ENCODE data around the gene ADGRB3. TPM values are rescaled to one million over a fixed set of nuclear protein-coding genes. Genes with fewer than 3 reads are reported as not detected.

ADGRB3 gene
- total and polyA plus RNA-seq, 10 of the 15 experiments (the other 5 are each of a cell fraction or from before 2014, with no cell fraction given): 0.03 to 0.06 TPM; not detected in 8

DNA sequence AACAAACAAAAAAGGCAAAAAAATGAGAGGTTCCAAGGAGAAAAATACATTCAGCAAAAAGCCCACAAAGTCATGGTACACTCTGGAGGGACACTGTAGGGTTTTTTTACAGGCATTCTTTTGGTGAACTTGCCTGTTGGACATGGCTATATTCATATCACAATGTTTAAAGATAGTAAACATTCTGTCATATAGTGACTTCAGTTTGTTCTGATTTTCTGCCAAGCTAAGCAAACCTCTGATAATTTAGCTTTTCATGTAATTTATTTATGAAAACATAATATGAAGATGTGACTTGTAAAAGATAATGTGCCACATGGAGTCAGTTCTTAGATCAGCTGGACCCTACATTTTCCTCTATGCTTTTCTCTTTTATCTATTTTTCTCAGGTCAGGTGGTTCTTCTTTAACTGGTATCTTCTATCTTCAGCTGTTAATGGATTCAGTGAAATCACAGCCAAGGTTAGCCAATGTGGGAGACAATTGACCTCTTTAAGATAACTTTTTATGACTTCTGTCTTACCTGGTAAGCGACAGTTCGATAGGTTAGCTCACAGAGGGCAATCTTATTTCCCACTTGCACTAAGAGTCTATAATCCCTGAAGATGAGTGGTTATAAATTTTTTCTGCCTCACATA lies 87.9 kb downstream of the ADGRB3 start:
- POLR2A ChIA-PET: no interaction called here
- no peak for TF ChIP-seq KDM1A (IDR thresholded peaks at IDR 0.05; ENCODE audit: borderline replicate concordance)
- TF ChIP-seq MTA3 (IDR thresholded peaks at IDR 0.05; ENCODE audit: borderline replicate concordance, low read length): no peak
- TF ChIP-seq ZBED1 (IDR thresholded peaks at IDR 0.05; ENCODE audit: borderline replicate concordance): no peak
- TF ChIP-seq, protein P1, sequence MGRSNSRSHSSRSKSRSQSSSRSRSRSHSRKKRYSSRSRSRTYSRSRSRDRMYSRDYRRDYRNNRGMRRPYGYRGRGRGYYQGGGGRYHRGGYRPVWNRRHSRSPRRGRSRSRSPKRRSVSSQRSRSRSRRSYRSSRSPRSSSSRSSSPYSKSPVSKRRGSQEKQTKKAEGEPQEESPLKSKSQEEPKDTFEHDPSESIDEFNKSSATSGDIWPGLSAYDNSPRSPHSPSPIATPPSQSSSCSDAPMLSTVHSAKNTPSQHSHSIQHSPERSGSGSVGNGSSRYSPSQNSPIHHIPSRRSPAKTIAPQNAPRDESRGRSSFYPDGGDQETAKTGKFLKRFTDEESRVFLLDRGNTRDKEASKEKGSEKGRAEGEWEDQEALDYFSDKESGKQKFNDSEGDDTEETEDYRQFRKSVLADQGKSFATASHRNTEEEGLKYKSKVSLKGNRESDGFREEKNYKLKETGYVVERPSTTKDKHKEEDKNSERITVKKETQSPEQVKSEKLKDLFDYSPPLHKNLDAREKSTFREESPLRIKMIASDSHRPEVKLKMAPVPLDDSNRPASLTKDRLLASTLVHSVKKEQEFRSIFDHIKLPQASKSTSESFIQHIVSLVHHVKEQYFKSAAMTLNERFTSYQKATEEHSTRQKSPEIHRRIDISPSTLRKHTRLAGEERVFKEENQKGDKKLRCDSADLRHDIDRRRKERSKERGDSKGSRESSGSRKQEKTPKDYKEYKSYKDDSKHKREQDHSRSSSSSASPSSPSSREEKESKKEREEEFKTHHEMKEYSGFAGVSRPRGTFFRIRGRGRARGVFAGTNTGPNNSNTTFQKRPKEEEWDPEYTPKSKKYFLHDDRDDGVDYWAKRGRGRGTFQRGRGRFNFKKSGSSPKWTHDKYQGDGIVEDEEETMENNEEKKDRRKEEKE (IDR thresholded peaks at IDR 0.05): no peak
- TF ChIP-seq ZNF622 (IDR thresholded peaks at IDR 0.05): no peak
- no peak for TF ChIP-seq CREB1 (IDR thresholded peaks at IDR 0.05; ENCODE audit: low read depth)
- no peak for TF ChIP-seq JUND (IDR thresholded peaks at IDR 0.05; ENCODE audit: low read depth, low read length)
- no peak for TF ChIP-seq MEF2B (IDR thresholded peaks at IDR 0.05; ENCODE audit: partially characterized antibody, poor library complexity, severe bottlenecking)
- TF ChIP-seq, protein P2, sequence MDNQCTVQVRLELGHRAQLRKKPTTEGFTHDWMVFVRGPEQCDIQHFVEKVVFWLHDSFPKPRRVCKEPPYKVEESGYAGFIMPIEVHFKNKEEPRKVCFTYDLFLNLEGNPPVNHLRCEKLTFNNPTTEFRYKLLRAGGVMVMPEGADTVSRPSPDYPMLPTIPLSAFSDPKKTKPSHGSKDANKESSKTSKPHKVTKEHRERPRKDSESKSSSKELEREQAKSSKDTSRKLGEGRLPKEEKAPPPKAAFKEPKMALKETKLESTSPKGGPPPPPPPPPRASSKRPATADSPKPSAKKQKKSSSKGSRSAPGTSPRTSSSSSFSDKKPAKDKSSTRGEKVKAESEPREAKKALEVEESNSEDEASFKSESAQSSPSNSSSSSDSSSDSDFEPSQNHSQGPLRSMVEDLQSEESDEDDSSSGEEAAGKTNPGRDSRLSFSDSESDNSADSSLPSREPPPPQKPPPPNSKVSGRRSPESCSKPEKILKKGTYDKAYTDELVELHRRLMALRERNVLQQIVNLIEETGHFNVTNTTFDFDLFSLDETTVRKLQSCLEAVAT (IDR thresholded peaks at IDR 0.05): no peak
- no peak for TF ChIP-seq ZSCAN29 (IDR thresholded peaks at IDR 0.05)
- TF ChIP-seq YY1 (IDR thresholded peaks at IDR 0.05; ENCODE audit: low read depth, low read length): no peak
- TF ChIP-seq, protein P3, sequence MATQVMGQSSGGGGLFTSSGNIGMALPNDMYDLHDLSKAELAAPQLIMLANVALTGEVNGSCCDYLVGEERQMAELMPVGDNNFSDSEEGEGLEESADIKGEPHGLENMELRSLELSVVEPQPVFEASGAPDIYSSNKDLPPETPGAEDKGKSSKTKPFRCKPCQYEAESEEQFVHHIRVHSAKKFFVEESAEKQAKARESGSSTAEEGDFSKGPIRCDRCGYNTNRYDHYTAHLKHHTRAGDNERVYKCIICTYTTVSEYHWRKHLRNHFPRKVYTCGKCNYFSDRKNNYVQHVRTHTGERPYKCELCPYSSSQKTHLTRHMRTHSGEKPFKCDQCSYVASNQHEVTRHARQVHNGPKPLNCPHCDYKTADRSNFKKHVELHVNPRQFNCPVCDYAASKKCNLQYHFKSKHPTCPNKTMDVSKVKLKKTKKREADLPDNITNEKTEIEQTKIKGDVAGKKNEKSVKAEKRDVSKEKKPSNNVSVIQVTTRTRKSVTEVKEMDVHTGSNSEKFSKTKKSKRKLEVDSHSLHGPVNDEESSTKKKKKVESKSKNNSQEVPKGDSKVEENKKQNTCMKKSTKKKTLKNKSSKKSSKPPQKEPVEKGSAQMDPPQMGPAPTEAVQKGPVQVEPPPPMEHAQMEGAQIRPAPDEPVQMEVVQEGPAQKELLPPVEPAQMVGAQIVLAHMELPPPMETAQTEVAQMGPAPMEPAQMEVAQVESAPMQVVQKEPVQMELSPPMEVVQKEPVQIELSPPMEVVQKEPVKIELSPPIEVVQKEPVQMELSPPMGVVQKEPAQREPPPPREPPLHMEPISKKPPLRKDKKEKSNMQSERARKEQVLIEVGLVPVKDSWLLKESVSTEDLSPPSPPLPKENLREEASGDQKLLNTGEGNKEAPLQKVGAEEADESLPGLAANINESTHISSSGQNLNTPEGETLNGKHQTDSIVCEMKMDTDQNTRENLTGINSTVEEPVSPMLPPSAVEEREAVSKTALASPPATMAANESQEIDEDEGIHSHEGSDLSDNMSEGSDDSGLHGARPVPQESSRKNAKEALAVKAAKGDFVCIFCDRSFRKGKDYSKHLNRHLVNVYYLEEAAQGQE (IDR thresholded peaks at IDR 0.05; ENCODE audit: low read depth, low read length): no peak
- no peak for TF ChIP-seq LARP7 (IDR thresholded peaks at IDR 0.05)
- no peak for TF ChIP-seq CBX3 (IDR thresholded peaks at IDR 0.05; ENCODE audit: borderline replicate concordance, low read depth)

More for the DNA sequence above, 87.9 kb downstream of the ADGRB3 start:
- no peaks in the 10 kb centered on the region for H3K4me1 ChIP-seq (ENCODE audit: control insufficient read depth, insufficient read depth, low read length)
- in situ Hi-C loops (cut with MboI): no loop called here
- intact Hi-C loops (cut with micrococcal nuclease; ENCODE audit: unreplicated experiment): no loop called here
- no peaks in the 10 kb centered on the region for H4K20me1 ChIP-seq (ENCODE audit: control insufficient read depth, insufficient read depth)
- H3K27ac ChIP-seq (ENCODE audit: control insufficient read depth, insufficient read depth): no peak overlapping the region
- H3K27me3 ChIP-seq (replicated peaks in 1 of 2; ENCODE audit: control insufficient read depth in 2 of 2, insufficient read depth in 2 of 2, low read length in 1 of 2): no peaks in the 10 kb centered on the region
- DNase-seq (ENCODE audit: low read depth, low spot score) (no peak), ATAC-seq (no peak), FAIRE-seq (no peak)
- no peaks in the 10 kb centered on the region for H3K36me3 ChIP-seq (ENCODE audit: control insufficient read depth in 2 of 2, insufficient read depth in 2 of 2, low read length in 1 of 2)
- H2AFZ ChIP-seq (ENCODE audit: control insufficient read depth, low read depth, low read length): no peak overlapping the region
- BruUV-seq (replicated peaks): no TSS peak
- H3K79me2 ChIP-seq (ENCODE audit: control insufficient read depth, insufficient read depth, low read length): no peaks in the 10 kb centered on the region
- ChIA-PET CTCF (no interaction called here), SMC1A (ENCODE audit: uncharacterized antibody, unreplicated experiment) (interaction anchor here (1.5 kb wide), 1 partner anchor 9 kb away, joined by 3 read pairs; no protein-coding TSS in a partner anchor), RAD21 (ENCODE audit: unreplicated experiment) (no interaction called here)
- no peak overlapping the region for H3K4me3 ChIP-seq
- H3K4me2 ChIP-seq (ENCODE audit: control insufficient read depth, insufficient read depth): no peak overlapping the region
- H3K9me3 ChIP-seq (replicated peaks; ENCODE audit: control insufficient read depth, insufficient read depth, low read length): no peaks in the 10 kb centered on the region
- no peak overlapping the region for H3K9ac ChIP-seq (ENCODE audit: control insufficient read depth, insufficient read depth, low read length)
- WGBS (ENCODE audit: insufficient coverage, insufficient replicate concordance, low lambda C conversion rate, missing lambda C conversion rate): 40% methylated on average over 2 of the region's 2 CpGs
